Mesendoderm (in vitro differentiated cells): ENCODE measurements around the gene C14orf180.

ENCODE experiments used
- DNase-seq: peaks from one replicate; pipeline ENCODE4 v3.0.0; 2013
- H2AK5ac ChIP-seq: 2 replicates; pipeline ENCODE4 v1.6.1; 2013; ENCODE audit warnings: low read length, inconsistent platforms
- H2BK120ac ChIP-seq: 2 replicates; pipeline ENCODE4 v1.6.1; 2013; ENCODE audit warnings: low read depth, mild to moderate bottlenecking, low read length, moderate library complexity, mixed read lengths
- H2BK15ac ChIP-seq: replicated peaks from 2 replicates; pipeline ENCODE4 v1.6.1; 2013; ENCODE audit warnings: low read depth, mild to moderate bottlenecking, moderate library complexity
- H2BK5ac ChIP-seq: 2 replicates; pipeline ENCODE4 v1.6.1; 2013; ENCODE audit warnings: low read length, inconsistent platforms
- H3K18ac ChIP-seq: 2 replicates; pipeline ENCODE4 v1.6.1; 2013; ENCODE audit warnings: mild to moderate bottlenecking, low read length, mixed read lengths
- H3K23ac ChIP-seq: one replicate; pipeline ENCODE4 v1.6.1; 2013; ENCODE audit warnings: low read length
- H3K27ac ChIP-seq: 2 replicates; pipeline ENCODE4 v1.5.1; 2013; ENCODE audit warnings: low read depth, mild to moderate bottlenecking, inconsistent platforms, low read length, moderate library complexity
- H3K27me3 ChIP-seq: 2 replicates; pipeline ENCODE4 v1.6.1; 2013; ENCODE audit warnings: low read length, control low read depth, mild to moderate bottlenecking, inconsistent platforms; ENCODE audit not compliant: insufficient read depth, poor library complexity
- H3K36me3 ChIP-seq: 2 replicates; pipeline ENCODE4 v1.6.1; 2013; ENCODE audit warnings: low read length, inconsistent platforms; ENCODE audit not compliant: control insufficient read depth, insufficient read depth
- H3K4ac ChIP-seq: one replicate; pipeline ENCODE4 v1.6.1; 2013; ENCODE audit warnings: low read depth, mild to moderate bottlenecking, low read length, moderate library complexity
- H3K4me1 ChIP-seq: 2 replicates; pipeline ENCODE4 v1.6.1; 2013; ENCODE audit warnings: low read depth, low read length, inconsistent platforms; ENCODE audit not compliant: control insufficient read depth
- H3K4me2 ChIP-seq: 2 replicates; pipeline ENCODE4 v1.6.1; 2013; ENCODE audit warnings: low read length
- H3K4me3 ChIP-seq: 2 replicates; pipeline ENCODE4 v1.5.1; 2013; ENCODE audit warnings: mild to moderate bottlenecking, low read length
- H3K56ac ChIP-seq: one replicate; pipeline ENCODE4 v1.6.1; 2013; ENCODE audit warnings: low read length
- H3K79me1 ChIP-seq: 2 replicates; pipeline ENCODE4 v1.6.1; 2013; ENCODE audit warnings: low read length, inconsistent platforms
- H3K79me2 ChIP-seq: 2 replicates; pipeline ENCODE4 v1.6.1; 2013; ENCODE audit warnings: mild to moderate bottlenecking, low read length; ENCODE audit not compliant: control insufficient read depth, insufficient read depth
- H3K9ac ChIP-seq: 2 replicates; pipeline ENCODE4 v1.6.1; 2013; ENCODE audit warnings: low read length, inconsistent platforms
- H4K5ac ChIP-seq: one replicate; pipeline ENCODE4 v1.6.1; 2013; ENCODE audit warnings: low read length
- H4K8ac ChIP-seq: one replicate; pipeline ENCODE4 v1.6.1; 2013; ENCODE audit warnings: low read depth, mild to moderate bottlenecking, control low read depth, low read length, moderate library complexity
- WGBS: extraction: QIAGEN DNeasy Blood & Tissue Kit; methylation state at CpG from one replicate; pipeline ENCODE4 v1.1.7; 2013; ENCODE audit warnings: low lambda C conversion rate, missing lambda C conversion rate; ENCODE audit not compliant: insufficient coverage; ENCODE audit errors: extremely low coverage; 5-methylcytosine and 5-hydroxymethylcytosine counted together

The C14orf180 gene

DNA sequence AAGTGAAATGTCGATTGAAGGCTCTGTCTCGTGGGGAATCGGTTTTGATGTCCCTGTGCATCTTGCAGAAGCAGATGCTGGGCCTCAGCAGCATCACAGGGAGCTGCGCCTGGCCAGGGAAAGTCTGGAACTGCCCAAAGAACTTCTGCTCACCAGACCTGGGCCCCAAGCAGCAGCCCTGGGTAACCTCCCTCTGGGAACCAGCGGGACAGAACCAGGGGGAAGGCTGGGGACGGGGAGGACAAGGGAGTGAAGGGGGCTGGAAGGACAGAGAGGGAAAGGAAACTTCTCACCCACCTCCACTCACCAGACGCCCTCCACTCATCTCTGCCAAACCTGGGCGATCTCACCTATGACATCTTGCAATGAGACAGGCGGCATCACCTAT is 26.8 kb upstream of the C14orf180 start:
- H3K36me3 ChIP-seq, result no peaks in the 10 kb centered on the region
- H2BK5ac ChIP-seq, result no peak overlapping the region
- H3K4me2 ChIP-seq, result no peak overlapping the region
- DNase-seq, result no peak
- no peak overlapping the region for H2BK15ac ChIP-seq
- H3K27ac ChIP-seq, result no peak overlapping the region
- no peak overlapping the region for H3K23ac ChIP-seq
- no peak overlapping the region for H2AK5ac ChIP-seq
- no peaks in the 10 kb centered on the region for H3K79me2 ChIP-seq
- H3K4me1 ChIP-seq, result no peaks in the 10 kb centered on the region
- H3K27me3 ChIP-seq, result no peaks in the 10 kb centered on the region
- H3K79me1 ChIP-seq, result no peaks in the 10 kb centered on the region
- no CpG with 5 or more reads among the region's 9 CpGs for WGBS
- no peak overlapping the region for H4K8ac ChIP-seq
- no peak overlapping the region for H3K56ac ChIP-seq
- H4K5ac ChIP-seq, result no peak overlapping the region
- no peak overlapping the region for H3K4me3 ChIP-seq
- H3K4ac ChIP-seq, result no peak overlapping the region
- H3K18ac ChIP-seq, result no peak overlapping the region
- H3K9ac ChIP-seq, result no peak overlapping the region
- no peak overlapping the region for H2BK120ac ChIP-seq

DNA sequence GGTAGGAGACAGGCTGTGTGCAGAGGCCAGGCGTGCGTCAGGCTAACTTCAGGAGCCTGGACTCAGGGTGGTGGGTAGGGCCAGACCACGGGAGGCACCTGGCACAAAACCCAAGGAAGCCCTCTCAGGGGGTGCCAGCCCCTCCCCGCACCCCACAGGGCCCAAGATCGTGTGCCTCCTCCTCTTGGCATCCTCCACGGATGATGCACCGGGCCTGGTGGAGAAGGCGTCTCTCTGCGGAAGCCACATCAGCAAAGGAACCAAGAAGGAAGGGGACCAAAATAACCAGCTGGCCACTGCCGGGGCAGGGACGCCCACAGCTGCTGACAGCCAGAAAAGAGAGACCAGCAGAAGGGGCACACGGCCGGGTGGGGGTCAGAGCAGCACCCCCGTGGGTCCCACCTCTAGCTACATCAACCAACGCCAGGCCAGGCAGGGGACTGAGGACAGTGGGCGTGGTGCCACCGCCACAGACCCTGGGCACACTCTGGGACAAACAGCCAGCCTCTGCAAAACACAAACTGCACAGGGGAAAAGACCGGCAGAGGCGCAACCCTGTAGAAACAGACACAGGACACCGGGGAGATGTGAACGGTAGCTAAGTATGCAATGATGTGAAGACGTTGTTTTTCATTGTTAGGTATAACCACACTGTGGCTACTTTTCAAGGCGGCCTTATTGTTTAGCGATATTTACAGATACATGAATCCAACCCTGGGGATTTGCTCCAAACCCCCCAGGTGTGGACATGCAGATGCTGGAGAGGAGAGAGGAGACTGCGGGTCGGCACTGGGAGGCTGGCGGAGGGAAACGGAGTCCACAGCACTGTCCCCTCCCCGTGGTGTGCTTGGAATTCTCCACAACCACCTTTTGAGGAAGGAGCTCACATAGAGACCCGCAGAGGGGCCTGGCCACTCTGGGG is 26.1 kb upstream of the C14orf180 start:
- Histone ChIP-seq H2BK5ac (no peak overlapping the region), H3K79me2 (no peaks in the 10 kb centered on the region), H3K27ac (no peak overlapping the region), H3K23ac (no peak overlapping the region), H4K8ac (no peak overlapping the region), H2AK5ac (no peak overlapping the region), H3K4me1 (no peaks in the 10 kb centered on the region), H3K79me1 (no peaks in the 10 kb centered on the region), H3K27me3 (no peaks in the 10 kb centered on the region), H3K4me2 (no peak overlapping the region), H3K4ac (no peak overlapping the region), H2BK120ac (no peak overlapping the region), H3K36me3 (no peaks in the 10 kb centered on the region), H2BK15ac (no peak overlapping the region), H3K18ac (no peak overlapping the region), H4K5ac (no peak overlapping the region), H3K56ac (no peak overlapping the region), H3K4me3 (no peak overlapping the region), H3K9ac (no peak overlapping the region)
- no CpG with 5 or more reads among the region's 30 CpGs for WGBS
- no peak for DNase-seq

DNA sequence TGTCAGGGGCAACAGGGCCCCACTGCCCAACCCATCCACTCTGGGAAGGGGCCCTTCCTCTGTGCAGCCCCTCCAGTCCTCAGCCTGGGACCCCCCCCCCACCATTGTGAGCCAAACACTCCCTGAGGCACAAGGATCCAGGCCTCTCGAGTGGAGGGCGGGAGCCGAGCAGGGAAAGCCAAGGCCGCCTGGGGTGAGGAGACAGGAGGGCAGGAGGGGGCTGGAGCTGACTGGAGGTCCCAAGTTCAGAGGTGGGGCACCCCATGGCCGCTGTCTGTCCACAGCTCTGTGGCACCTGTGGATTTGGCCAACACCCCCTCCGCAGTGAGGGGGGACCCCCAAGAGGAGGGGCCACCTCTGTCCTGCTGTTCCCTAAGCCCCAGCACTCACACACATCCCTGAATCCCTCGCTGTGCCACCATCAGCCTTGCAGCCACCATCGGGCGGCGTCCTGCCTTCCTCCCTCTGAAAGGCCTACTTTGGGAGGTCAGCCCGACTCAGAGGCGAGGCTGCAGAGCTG is 25.4 kb upstream of the C14orf180 start:
- no peaks in the 10 kb centered on the region for H3K36me3 ChIP-seq
- H3K4me1 ChIP-seq, result no peaks in the 10 kb centered on the region
- no peak overlapping the region for H4K5ac ChIP-seq
- no peak overlapping the region for H3K4ac ChIP-seq
- no peak overlapping the region for H4K8ac ChIP-seq
- no peak for DNase-seq
- H3K9ac ChIP-seq, result no peak overlapping the region
- no peak overlapping the region for H3K4me3 ChIP-seq
- no peak overlapping the region for H2BK15ac ChIP-seq
- H2BK120ac ChIP-seq, result no peak overlapping the region
- H2BK5ac ChIP-seq, result no peak overlapping the region
- no peaks in the 10 kb centered on the region for H3K79me2 ChIP-seq
- H3K27me3 ChIP-seq, result no peaks in the 10 kb centered on the region
- H3K27ac ChIP-seq, result no peak overlapping the region
- H3K23ac ChIP-seq, result no peak overlapping the region
- no peak overlapping the region for H3K18ac ChIP-seq
- H3K56ac ChIP-seq, result no peak overlapping the region
- no CpG with 5 or more reads among the region's 12 CpGs for WGBS
- no peak overlapping the region for H3K4me2 ChIP-seq
- no peaks in the 10 kb centered on the region for H3K79me1 ChIP-seq
- H2AK5ac ChIP-seq, result no peak overlapping the region

DNA sequence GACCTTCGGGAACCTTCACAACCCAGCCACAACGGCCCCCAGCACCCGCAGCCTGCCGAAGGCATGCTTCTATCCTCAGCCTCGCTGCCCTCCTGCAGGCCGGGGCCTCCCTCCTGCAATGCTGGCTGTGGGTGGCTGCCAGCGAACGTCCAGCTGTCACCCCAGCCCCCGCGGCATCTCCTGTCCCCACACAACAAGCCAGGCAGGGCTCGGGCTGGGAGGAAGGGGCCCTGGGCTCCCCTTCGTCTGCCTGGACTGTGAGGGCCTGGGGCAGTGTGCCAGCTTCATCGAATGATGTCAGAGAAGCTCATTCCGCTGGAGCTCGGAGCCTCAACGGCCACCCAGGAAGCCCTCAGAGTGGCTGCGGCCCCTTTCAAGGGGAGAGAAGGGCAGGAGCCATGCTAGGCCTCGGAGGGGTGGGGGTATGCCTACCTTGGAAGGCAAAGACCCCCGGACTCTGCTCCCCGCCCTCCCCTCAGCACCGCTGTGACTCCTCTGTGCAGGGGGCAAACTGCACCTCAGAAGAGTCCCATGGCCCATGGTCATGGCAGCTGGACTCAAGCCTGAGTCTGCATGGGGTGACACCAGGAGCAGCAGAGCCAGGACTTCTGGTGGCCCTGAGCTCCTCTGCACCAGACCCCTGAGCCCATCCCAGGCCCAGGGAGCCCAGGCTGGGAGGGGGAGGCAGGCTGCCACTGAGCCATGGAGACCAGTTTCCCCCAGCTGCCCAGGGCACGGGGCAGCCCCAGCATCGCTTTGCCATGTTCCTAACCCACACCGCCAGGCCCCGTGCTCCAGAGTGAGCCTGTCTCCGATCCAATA is 24.7 kb upstream of the C14orf180 start:
- Histone ChIP-seq H3K4ac (no peak overlapping the region), H2AK5ac (no peak overlapping the region), H3K4me2 (no peak overlapping the region), H3K79me1 (no peaks in the 10 kb centered on the region), H2BK15ac (no peak overlapping the region), H4K8ac (no peak overlapping the region), H3K79me2 (no peaks in the 10 kb centered on the region), H3K36me3 (no peaks in the 10 kb centered on the region), H3K27ac (no peak overlapping the region), H3K56ac (no peak overlapping the region), H2BK120ac (no peak overlapping the region), H3K23ac (no peak overlapping the region), H3K4me1 (no peaks in the 10 kb centered on the region), H2BK5ac (no peak overlapping the region), H4K5ac (no peak overlapping the region), H3K4me3 (no peak overlapping the region), H3K27me3 (no peaks in the 10 kb centered on the region), H3K18ac (no peak overlapping the region), H3K9ac (no peak overlapping the region)
- DNase-seq, result no peak
- WGBS, result no CpG with 5 or more reads among the region's 26 CpGs

DNA sequence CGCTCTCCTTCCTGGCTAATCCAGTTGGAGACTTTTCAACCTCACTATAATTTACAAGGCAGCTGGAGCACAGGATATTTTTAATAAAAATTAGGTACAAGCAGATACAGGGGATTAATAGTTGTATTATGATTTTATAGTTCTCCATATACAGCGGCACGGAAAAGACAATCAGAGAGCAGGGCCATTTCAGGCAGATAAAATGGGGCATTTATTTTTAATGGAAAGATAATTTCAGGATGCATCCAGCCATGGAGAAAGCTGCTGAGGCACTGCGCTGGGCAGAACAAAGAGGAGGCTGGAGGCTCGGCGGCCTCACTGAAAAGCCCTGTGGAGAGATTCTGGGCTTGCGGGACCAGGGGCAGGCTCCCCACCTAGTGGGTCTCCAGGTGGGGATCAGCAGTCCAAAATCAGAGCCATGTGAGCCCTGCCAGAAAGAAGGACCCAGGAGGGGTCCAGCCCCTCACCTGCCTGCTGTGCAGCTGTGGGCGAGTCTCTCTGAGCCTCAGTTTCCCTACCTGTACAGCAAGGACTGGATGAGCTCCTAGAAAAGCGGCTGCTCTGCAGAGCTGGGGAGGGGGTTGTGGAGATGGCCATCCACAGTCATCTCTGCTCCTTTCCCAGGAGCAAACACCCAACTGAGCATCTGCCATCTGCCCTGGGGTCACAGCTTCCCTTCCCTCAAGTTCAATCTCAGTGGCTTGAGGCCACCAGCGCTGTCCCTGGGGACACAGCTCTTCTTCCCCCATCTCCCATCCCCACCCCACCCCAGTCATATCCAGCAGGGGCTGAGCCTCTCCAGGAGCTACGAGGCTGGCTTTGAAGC is 23.9 kb upstream of the C14orf180 start:
- Histone ChIP-seq H3K27me3 (no peaks in the 10 kb centered on the region), H3K4me2 (no peak overlapping the region), H3K27ac (no peak overlapping the region), H3K36me3 (no peaks in the 10 kb centered on the region), H3K4me3 (no peak overlapping the region), H4K8ac (no peak overlapping the region), H3K4me1 (no peaks in the 10 kb centered on the region), H2BK120ac (no peak overlapping the region), H3K79me2 (no peaks in the 10 kb centered on the region), H3K56ac (no peak overlapping the region), H3K9ac (no peak overlapping the region), H2BK5ac (no peak overlapping the region), H3K18ac (no peak overlapping the region), H2AK5ac (no peak overlapping the region), H3K79me1 (no peaks in the 10 kb centered on the region), H2BK15ac (no peak overlapping the region), H4K5ac (no peak overlapping the region), H3K23ac (no peak overlapping the region), H3K4ac (no peak overlapping the region)
- WGBS, result no CpG with 5 or more reads among the region's 11 CpGs
- no peak for DNase-seq
